Ascending aorta (tissue), 2 donors: ENCODE data around the gene STK17B. TPM values are rescaled to one million over a fixed set of nuclear protein-coding genes. Genes with fewer than 3 reads are reported as not detected.
A peak's percentile ranks its signal among the peaks of the same experiment; 100 is the strongest.

Source experiments
- DNase-seq, 2 donors: peaks; one replicate each; pipeline ENCODE4 v3.0.0-alpha.2; 2019; ENCODE audit warnings: low spot score in 2 of 2
- H3K27ac ChIP-seq, 2 donors: fragments of 200-600 bp; sonication (generic); one replicate each; pipeline ENCODE4 v1.5.1; 2016 to 2017; ENCODE audit warnings: mild to moderate bottlenecking in 1 of 2
- H3K27me3 ChIP-seq: fragments of 200-600 bp; sonication (generic); one replicate; pipeline ENCODE4 v1.5.1; 2017
- H3K36me3 ChIP-seq, 2 donors: fragments of 200-600 bp; sonication (generic); one replicate each; pipeline ENCODE4 v1.5.1; 2016
- H3K4me1 ChIP-seq, 2 donors: fragments of 200-600 bp; sonication (generic); one replicate each; pipeline ENCODE4 v1.5.1; 2016 to 2017; ENCODE audit warnings: mild to moderate bottlenecking in 1 of 2
- H3K4me3 ChIP-seq, 2 donors: fragments of 200-600 bp; sonication (generic); one replicate each; pipeline ENCODE4 v1.5.1; 2016 to 2017; ENCODE audit warnings: mild to moderate bottlenecking in 1 of 2
- H3K9me3 ChIP-seq, 2 donors: fragments of 200-600 bp; sonication (generic); one replicate each; pipeline ENCODE4 v1.5.1; 2016
- intact Hi-C: fragments of 100-400 bp; cut with DNase I; formaldehyde crosslinking; loops from one replicate; pipeline ENCODE4 v1.15.1; 2023
- total RNA-seq: library from RNA; depleted of rRNA; stranded (reverse); fragments of >200 nt; gene quantifications from one replicate; pipeline ENCODE4 v1.1.0, GENCODE V29; 2016
- TF ChIP-seq, protein P1 (sequence below), 3 experiments: fragments of 200-600 bp in 2 of 3; fragments of 450-650 bp in 1 of 3; sonication (generic) in 2 of 3; IDR thresholded peaks; one replicate each; pipeline ENCODE4 v1.5.1; 2016 to 2019; ENCODE audit warnings: antibody characterized with exemption in 3 of 3, mild to moderate bottlenecking in 1 of 3, moderate library complexity in 1 of 3

STK17B gene
- 8.4 TPM for total RNA-seq

- peak within 1 kb of the TSS; percentile 82 to 85 for H3K27ac ChIP-seq
- no peaks in the 10 kb centered on the region for H3K4me1 ChIP-seq
- H3K4me3 ChIP-seq, result peak within 1 kb of the TSS; percentile 80 to 90
- DNase-seq, result peak; percentile 78 to 96
- no peaks in the 10 kb centered on the region for H3K27me3 ChIP-seq
- intact Hi-C loops, result loop anchor here (1.0 to 5.0 kb wide), 6 partner anchors 59 to 514 kb away; partner anchors contain the start of genes CCDC150, DNAH7 and SLC39A10
- no peaks in the 10 kb centered on the region for H3K36me3 ChIP-seq
- TF ChIP-seq, protein P1, sequence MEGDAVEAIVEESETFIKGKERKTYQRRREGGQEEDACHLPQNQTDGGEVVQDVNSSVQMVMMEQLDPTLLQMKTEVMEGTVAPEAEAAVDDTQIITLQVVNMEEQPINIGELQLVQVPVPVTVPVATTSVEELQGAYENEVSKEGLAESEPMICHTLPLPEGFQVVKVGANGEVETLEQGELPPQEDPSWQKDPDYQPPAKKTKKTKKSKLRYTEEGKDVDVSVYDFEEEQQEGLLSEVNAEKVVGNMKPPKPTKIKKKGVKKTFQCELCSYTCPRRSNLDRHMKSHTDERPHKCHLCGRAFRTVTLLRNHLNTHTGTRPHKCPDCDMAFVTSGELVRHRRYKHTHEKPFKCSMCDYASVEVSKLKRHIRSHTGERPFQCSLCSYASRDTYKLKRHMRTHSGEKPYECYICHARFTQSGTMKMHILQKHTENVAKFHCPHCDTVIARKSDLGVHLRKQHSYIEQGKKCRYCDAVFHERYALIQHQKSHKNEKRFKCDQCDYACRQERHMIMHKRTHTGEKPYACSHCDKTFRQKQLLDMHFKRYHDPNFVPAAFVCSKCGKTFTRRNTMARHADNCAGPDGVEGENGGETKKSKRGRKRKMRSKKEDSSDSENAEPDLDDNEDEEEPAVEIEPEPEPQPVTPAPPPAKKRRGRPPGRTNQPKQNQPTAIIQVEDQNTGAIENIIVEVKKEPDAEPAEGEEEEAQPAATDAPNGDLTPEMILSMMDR (IDR thresholded peaks at IDR 0.05), result peak in 1 of 3 experiments; percentile 11
- H3K9me3 ChIP-seq, result no peaks in the 10 kb centered on the region
Measured at GRCh38 chr2:196171248-196171871, at the start of gene STK17B. TSS of gene STK17B (minus strand) at chr2:196171578. CDS start at chr2:196163383, 8,195 bp downstream.

- Histone ChIP-seq H3K27me3 (no peaks in the 10 kb centered on the region), H3K4me1 (no peaks in the 10 kb centered on the region), H3K36me3 (peaks cover 0 to 2% of the 10 kb centered on the region in 2 donors), H3K9me3 (no peaks in the 10 kb centered on the region), H3K4me3 (no peak overlapping the region), H3K27ac (no peak overlapping the region)
- TF ChIP-seq, protein P1 (IDR thresholded peaks at IDR 0.05), result no peak
- intact Hi-C loops, result no loop called here
- DNase-seq, result no peak
Measured at GRCh38 chr2:196220671-196221070, 49.3 kb upstream of the STK17B start.

GRCh38 chr2:196219671-196220070, 48.3 kb upstream of the STK17B start:
- Histone ChIP-seq H3K4me1 (no peaks in the 10 kb centered on the region), H3K4me3 (no peak overlapping the region), H3K36me3 (peaks cover 0 to 2% of the 10 kb centered on the region in 2 donors), H3K27me3 (no peaks in the 10 kb centered on the region), H3K9me3 (no peaks in the 10 kb centered on the region), H3K27ac (no peak overlapping the region)
- intact Hi-C loops, result no loop called here
- DNase-seq, result no peak
- TF ChIP-seq, protein P1 (IDR thresholded peaks at IDR 0.05), result no peak

DNA sequence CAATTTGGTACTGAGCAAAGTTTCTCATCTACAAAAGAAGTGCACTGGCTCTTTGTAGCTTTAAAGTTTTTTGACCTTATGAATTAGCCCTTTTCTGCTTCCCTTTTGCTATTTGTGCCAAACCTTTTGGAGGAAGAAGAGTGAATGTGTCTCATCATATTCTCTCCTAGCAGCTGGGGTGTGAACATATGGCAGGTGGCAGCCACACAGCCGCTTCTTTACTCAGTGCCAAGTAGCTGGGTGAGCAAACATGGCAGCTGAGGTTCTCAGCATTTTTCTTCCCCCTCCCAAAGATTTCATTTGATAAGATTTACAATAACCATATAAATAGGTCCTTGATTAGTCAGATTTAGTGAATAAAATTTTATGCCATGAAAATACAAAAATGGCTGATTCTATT, 46.7 kb upstream of the STK17B start:
- H3K27ac ChIP-seq, result no peak overlapping the region
- intact Hi-C loops, result no loop called here
- H3K36me3 ChIP-seq, result peaks cover 0 to 2% of the 10 kb centered on the region in 2 donors
- H3K9me3 ChIP-seq, result no peaks in the 10 kb centered on the region
- no peaks in the 10 kb centered on the region for H3K27me3 ChIP-seq
- no peak overlapping the region for H3K4me3 ChIP-seq
- no peak for DNase-seq
- TF ChIP-seq, protein P1 (IDR thresholded peaks at IDR 0.05), result no peak
- no peaks in the 10 kb centered on the region for H3K4me1 ChIP-seq

DNA sequence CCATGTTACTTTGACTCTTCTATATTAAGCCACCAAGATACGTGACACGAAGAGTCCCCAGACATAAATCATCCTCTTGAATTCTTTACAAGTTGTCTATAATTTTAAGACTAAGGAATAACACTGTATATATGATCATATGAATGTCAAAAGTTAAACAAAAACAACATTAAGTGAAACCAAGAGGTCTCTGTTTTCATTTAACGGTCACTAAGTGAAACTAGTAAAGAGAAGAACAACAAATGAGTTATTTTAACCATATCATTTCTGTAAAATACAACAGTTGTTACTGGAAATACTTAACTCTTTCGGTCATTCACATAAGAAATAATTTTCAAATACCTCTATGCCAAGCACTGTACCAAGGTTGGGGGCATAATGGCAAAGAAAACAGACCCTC, 45.7 kb upstream of the STK17B start:
- Histone ChIP-seq H3K36me3 (peaks cover 0 to 2% of the 10 kb centered on the region in 2 donors), H3K9me3 (no peaks in the 10 kb centered on the region), H3K27ac (no peak overlapping the region), H3K27me3 (no peaks in the 10 kb centered on the region), H3K4me3 (no peak overlapping the region), H3K4me1 (no peaks in the 10 kb centered on the region)
- DNase-seq, result no peak
- intact Hi-C loops, result no loop called here
- TF ChIP-seq, protein P1 (IDR thresholded peaks at IDR 0.05), result no peak
